Type B pancreatic cell (in vitro differentiated cells): Measurements from ENCODE around the gene HEPHL1. TPM values are rescaled to one million over a fixed set of nuclear protein-coding genes. Genes with fewer than 3 reads are reported as not detected.
A peak's percentile ranks its signal among the peaks of the same experiment; 100 is the strongest.
"Not testable (repeated sequence)": the region's sequence is repeated elsewhere in the genome, so short reads cannot be mapped to it uniquely, and the experiment has no call there.

ENCODE experiments used
- DNase-seq: peaks from one replicate; pipeline ENCODE4 v3.0.0; 2021; ENCODE audit warnings: mixed read lengths; ENCODE audit not compliant: unreplicated experiment; ENCODE audit errors: extremely low spot score
- H3K27ac Mint-ChIP-seq: 2 replicates; pipeline ENCODE4 v1.8.0; 2021; ENCODE audit warnings: mild to moderate bottlenecking, mixed read lengths
- H3K27me3 Mint-ChIP-seq: 2 replicates; pipeline ENCODE4 v1.8.0; 2021; ENCODE audit warnings: mixed read lengths
- H3K36me3 Mint-ChIP-seq: 2 replicates; pipeline ENCODE4 v1.8.0; 2021; ENCODE audit warnings: mixed read lengths
- H3K4me1 Mint-ChIP-seq: one replicate; pipeline ENCODE4 v1.8.0; 2021; ENCODE audit warnings: mixed read lengths; ENCODE audit not compliant: unreplicated experiment
- H3K4me3 Mint-ChIP-seq: 2 replicates; pipeline ENCODE4 v1.8.0; 2021; ENCODE audit warnings: mild to moderate bottlenecking, mixed read lengths
- H3K9me3 Mint-ChIP-seq: 2 replicates; pipeline ENCODE4 v1.8.0; 2021; ENCODE audit warnings: mixed read lengths
- total RNA-seq: library from RNA; stranded (reverse); gene quantifications from 2 replicates; pipeline ENCODE4 v1.2.1, GENCODE V29; 2021; ENCODE audit warnings: low replicate concordance
- TF ChIP-seq, protein P1 (sequence below): fragments of 200-600 bp; sonication (generic); conservative IDR thresholded peaks from 2 replicates; pipeline ENCODE4 v1.5.0; 2021; ENCODE audit warnings: antibody characterized with exemption, mild to moderate bottlenecking

The HEPHL1 gene
- total RNA-seq, 1 donor from 2014 or later = not detected

DNA sequence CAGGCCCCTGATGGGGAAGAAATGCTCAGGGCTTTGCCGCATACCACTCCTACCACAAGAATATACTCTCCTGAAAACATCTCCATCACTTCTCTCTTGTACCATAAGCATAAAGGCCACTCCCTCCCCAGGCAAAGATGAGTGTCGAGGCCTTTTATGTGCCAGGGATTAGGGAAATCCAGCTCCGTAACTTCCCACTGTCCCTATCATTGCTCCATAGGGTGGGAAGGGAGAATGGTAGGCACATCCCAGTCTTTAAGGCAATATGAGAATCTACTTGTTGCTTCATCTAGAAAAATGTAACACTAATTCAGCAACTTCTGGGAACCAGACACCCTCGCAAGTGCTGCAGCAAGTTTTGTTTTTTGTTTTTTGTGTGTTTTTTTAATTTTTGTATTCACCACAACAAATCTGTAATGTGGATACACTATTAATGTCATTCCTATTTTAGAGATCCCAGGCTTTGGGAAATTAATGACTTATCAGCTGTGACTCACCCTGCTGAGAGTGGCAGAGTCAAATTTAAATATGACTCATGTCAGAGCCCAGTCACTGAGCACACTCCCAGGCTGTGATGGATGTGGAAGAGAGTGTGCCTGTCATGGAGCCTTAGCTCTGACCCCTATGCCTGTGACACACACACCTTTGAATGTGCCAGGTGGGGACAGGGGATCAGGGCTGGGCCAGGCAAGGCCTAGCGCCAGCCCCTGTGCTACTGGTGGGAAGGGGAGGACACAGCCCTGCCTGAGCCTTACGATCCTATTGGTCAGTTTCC lies 130.9 kb downstream of the HEPHL1 start:
- DNase-seq = no peak
- Mint-ChIP-seq H3K27me3 (no peaks in the 10 kb centered on the region), H3K9me3 (no peaks in the 10 kb centered on the region), H3K4me1 (peaks cover 52% of the 10 kb centered on the region), H3K27ac (peak overlapping the region; percentile 87), H3K4me3 (peak overlapping the region; percentile 24), H3K36me3 (peaks cover 21% of the 10 kb centered on the region)
- TF ChIP-seq, protein P1, sequence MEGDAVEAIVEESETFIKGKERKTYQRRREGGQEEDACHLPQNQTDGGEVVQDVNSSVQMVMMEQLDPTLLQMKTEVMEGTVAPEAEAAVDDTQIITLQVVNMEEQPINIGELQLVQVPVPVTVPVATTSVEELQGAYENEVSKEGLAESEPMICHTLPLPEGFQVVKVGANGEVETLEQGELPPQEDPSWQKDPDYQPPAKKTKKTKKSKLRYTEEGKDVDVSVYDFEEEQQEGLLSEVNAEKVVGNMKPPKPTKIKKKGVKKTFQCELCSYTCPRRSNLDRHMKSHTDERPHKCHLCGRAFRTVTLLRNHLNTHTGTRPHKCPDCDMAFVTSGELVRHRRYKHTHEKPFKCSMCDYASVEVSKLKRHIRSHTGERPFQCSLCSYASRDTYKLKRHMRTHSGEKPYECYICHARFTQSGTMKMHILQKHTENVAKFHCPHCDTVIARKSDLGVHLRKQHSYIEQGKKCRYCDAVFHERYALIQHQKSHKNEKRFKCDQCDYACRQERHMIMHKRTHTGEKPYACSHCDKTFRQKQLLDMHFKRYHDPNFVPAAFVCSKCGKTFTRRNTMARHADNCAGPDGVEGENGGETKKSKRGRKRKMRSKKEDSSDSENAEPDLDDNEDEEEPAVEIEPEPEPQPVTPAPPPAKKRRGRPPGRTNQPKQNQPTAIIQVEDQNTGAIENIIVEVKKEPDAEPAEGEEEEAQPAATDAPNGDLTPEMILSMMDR = no peak

DNA sequence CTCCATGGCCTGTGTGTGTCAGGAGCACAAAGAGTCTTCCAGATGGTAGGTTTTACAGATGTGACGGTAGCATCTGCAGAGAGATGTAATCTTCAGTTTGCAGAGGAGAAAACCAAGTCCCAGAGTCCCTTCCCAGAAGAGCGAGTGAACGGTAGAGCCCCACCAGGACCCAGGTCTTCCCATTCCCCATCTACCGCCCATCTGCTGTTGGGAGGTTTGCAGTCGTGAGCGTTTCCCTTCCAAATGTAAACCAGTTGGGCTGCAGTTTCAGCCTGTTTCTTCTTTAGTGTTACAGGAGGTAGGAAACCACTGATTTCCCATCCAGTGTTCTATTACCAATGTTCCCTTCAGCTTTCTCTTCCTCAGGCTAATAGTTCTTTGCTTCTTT lies 131.5 kb downstream of the HEPHL1 start:
- peak overlapping the region; percentile 87 for H3K27ac Mint-ChIP-seq
- TF ChIP-seq, protein P1 = no peak
- peak overlapping the region; percentile 24 for H3K4me3 Mint-ChIP-seq
- peaks cover 21% of the 10 kb centered on the region for H3K36me3 Mint-ChIP-seq
- H3K27me3 Mint-ChIP-seq = no peaks in the 10 kb centered on the region
- peaks cover 49% of the 10 kb centered on the region for H3K4me1 Mint-ChIP-seq
- H3K9me3 Mint-ChIP-seq = no peaks in the 10 kb centered on the region
- DNase-seq = no peak

DNA sequence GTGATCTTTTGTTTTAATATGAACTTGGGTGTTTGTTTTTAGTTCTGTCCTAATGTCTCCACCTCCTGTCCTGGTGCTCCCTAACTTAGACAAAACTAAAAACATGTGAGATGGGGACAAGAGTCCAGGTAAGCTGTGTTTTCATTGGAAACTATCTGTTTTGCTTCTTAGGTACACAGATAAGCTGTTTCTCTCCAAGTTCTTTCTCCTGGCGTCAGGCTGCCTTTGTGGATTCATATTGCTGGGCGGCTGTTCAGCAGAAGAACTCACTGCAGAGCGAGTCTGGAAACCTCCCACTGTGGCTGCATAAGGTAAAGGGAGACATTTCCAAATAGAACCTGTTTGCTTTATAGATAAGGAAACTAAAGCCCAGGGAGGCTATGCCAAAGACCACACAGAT lies 132.2 kb downstream of the HEPHL1 start:
- H3K36me3 Mint-ChIP-seq = peaks cover 21% of the 10 kb centered on the region
- peak overlapping the region; percentile 87 for H3K27ac Mint-ChIP-seq
- no peaks in the 10 kb centered on the region for H3K27me3 Mint-ChIP-seq
- H3K9me3 Mint-ChIP-seq = no peaks in the 10 kb centered on the region
- no peak for DNase-seq
- H3K4me3 Mint-ChIP-seq = no peak overlapping the region
- TF ChIP-seq, protein P1 = no peak
- H3K4me1 Mint-ChIP-seq = peaks cover 43% of the 10 kb centered on the region

DNA sequence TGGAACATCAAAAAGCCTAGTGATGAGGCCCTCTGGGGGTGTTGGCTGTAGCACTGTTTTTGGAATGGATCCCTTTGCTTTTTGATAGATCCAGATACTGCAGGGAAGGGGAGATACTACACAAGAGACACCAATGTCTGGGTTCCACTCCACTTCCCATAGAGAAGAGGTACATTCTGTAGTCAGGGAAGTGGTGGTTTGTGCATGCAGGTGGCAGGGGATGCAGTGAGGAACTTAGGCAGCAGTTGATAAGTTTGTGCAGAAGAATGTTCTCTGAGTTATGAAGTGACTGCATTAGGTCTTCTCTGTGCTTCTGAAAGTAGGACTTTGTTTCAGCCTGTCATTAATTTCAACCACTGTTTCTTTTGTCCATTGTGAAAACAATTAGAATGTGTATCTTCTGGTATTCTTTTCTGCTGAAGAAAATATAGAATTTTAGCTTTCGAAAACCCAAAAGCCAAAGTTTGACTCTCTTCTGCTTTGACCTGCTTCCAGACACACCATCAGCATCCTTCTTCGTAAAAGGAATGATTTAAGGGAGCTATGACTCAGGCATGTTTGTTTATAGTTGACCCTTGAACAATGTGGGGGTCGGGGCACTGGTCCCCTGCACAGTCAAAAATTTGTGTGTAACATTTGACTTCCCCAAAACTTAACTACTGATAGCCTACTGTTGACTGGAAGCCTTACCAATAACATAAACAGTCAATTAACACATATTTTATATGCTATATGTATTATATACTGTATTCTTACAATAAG lies 133.1 kb downstream of the HEPHL1 start:
- Mint-ChIP-seq H3K36me3 (peaks cover 21% of the 10 kb centered on the region), H3K4me1 (peaks cover 36% of the 10 kb centered on the region), H3K4me3 (no peak overlapping the region), H3K27me3 (no peaks in the 10 kb centered on the region), H3K9me3 (no peaks in the 10 kb centered on the region), H3K27ac (no peak overlapping the region)
- no peak for DNase-seq
- TF ChIP-seq, protein P1 = no peak

DNA sequence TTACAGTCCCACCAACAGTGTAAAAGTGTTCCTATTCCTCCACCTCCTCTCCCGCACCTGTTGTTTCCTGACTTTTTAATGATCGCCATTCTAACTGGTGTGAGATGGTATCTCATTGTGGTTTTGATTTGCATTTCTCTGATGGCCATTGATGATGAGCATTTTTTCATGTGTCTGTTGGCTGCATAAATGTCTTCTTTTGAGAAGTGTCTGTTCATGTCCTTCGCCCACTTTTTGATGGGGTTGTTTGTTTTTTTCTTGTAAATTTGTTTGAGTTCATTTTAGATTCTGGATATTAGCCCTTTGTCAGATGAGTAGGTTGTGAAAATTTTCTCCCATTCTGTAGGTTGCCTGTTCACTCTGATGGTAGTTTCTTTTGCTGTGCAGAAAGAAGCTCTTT lies 136.2 kb downstream of the HEPHL1 start:
- H3K4me3 Mint-ChIP-seq, H3K27ac Mint-ChIP-seq, H3K9me3 Mint-ChIP-seq, DNase-seq, H3K27me3 Mint-ChIP-seq: not testable (repeated sequence)
- peaks cover 14% of the 10 kb centered on the region for H3K4me1 Mint-ChIP-seq
- peaks cover 28% of the 10 kb centered on the region for H3K36me3 Mint-ChIP-seq

Other genes with a start within 250 kb of the HEPHL1 start
- 49.8 and 53.3 TPM in 2 replicates for gene MED17, start 237.1 kb upstream of the HEPHL1 start, total RNA-seq
- 0.24 TPM in 1 of 2 replicates, not detected in the other for gene VSTM5, start 170.7 kb upstream of the HEPHL1 start, total RNA-seq
- gene PANX1, start 107.5 kb downstream of the HEPHL1 start, total RNA-seq = 16.1 and 26.1 TPM in 2 replicates